Gastrocnemius medialis (tissue), 4 donors: Measurements from ENCODE around the gene TMEM132C. TPM values are rescaled to one million over a fixed set of nuclear protein-coding genes. Genes with fewer than 3 reads are reported as not detected.

Experiments used
- ATAC-seq, 2 donors: fragments of 150-250 bp; one replicate each; pipeline ENCODE4 v1.9.1; 2016
- DNase-seq, 2 donors: peaks; one replicate each; pipeline ENCODE4 v3.0.0-alpha.2; 2019
- H3K27ac ChIP-seq, 4 donors: fragments of 200-600 bp; sonication (generic); 1 replicate in 1 of 4; 2 replicates in 3 of 4; pipeline ENCODE4 v1.5.1; 2016 to 2018; ENCODE audit warnings: mild to moderate bottlenecking in 2 of 4, moderate library complexity in 1 of 4
- H3K27me3 ChIP-seq, 3 donors: fragments of 200-600 bp; sonication (generic) in 2 of 3; 1 replicate in 1 of 3; 2 replicates in 2 of 3; pipeline versions ENCODE4 v1.5.1 to v1.6.0; 2016 to 2019; ENCODE audit warnings: mild to moderate bottlenecking in 1 of 3, moderate library complexity in 1 of 3
- H3K36me3 ChIP-seq, 2 donors: fragments of 200-600 bp; sonication (generic) in 1 of 2; one replicate each; pipeline ENCODE4 v1.5.1; 2017 to 2018
- H3K4me1 ChIP-seq, 2 donors: fragments of 200-600 bp; sonication (generic) in 1 of 2; one replicate each; pipeline ENCODE4 v1.5.1; 2016 to 2017; ENCODE audit warnings: mild to moderate bottlenecking in 2 of 2
- H3K4me3 ChIP-seq, 4 donors: fragments of 200-600 bp; sonication (generic) in 3 of 4; 1 replicate in 1 of 4; 2 replicates in 3 of 4; pipeline ENCODE4 v1.5.1; 2016 to 2019; ENCODE audit warnings: mild to moderate bottlenecking in 2 of 4
- H3K9me3 ChIP-seq, 3 donors: fragments of 200-600 bp; sonication (generic) in 2 of 3; 1 replicate in 1 of 3; 2 replicates in 2 of 3; pipeline ENCODE4 v1.5.1; 2016 to 2019
- CTCF ChIP-seq, 5 experiments: fragments of 450-650 bp in 3 of 5; fragments of 200-600 bp in 2 of 5; sonication (generic) in 2 of 5; IDR thresholded peaks in 4 of 5; conservative IDR thresholded peaks in 1 of 5; 1 replicate in 4 of 5; 2 replicates in 1 of 5; pipeline ENCODE4 v1.5.1; 2016 to 2019; ENCODE audit warnings: antibody characterized with exemption in 5 of 5, mild to moderate bottlenecking in 3 of 5, moderate library complexity in 3 of 5
- POLR2A ChIP-seq, 2 donors: fragments of 450-650 bp; IDR thresholded peaks; one replicate each; pipeline ENCODE4 v1.6.1; 2017; ENCODE audit warnings: antibody characterized with exemption in 2 of 2, mild to moderate bottlenecking in 2 of 2, moderate library complexity in 2 of 2
- in situ Hi-C, 4 donors: fragments of 200-750 bp; cut with MboI; loops; one replicate each; pipeline versions ENCODE4 v1.15.0 to v1.8.0; 2017; ENCODE audit warnings: low sequenced_read_pairs in 4 of 4
- intact Hi-C: fragments of 100-400 bp; cut with DNase I; formaldehyde crosslinking; loops from one replicate; pipeline ENCODE4 v1.15.1; 2023; ENCODE audit warnings: low total_unique reads
- total RNA-seq, 4 donors: library from RNA; depleted of rRNA; stranded (reverse); fragments of >200 nt; gene quantifications; one replicate each; pipeline versions ENCODE4 v1.1.0 to v1.2.3, GENCODE V29; 2016

The TMEM132C gene
- total RNA-seq, 4 donors from 2014 or later: 0.24 to 0.82 (median 0.68) TPM

- Histone ChIP-seq H3K36me3 (no peaks in the 10 kb centered on the region), H3K27me3 (no peaks in the 10 kb centered on the region), H3K4me3 (no peak overlapping the region), H3K27ac (no peak overlapping the region), H3K4me1 (no peaks in the 10 kb centered on the region), H3K9me3 (no peaks in the 10 kb centered on the region)
- ATAC-seq (no peak), DNase-seq (no peak)
- in situ Hi-C loops: no loop called here
- TF ChIP-seq POLR2A (IDR thresholded peaks at IDR 0.05) (no peak), CTCF (IDR thresholded peaks at IDR 0.05 in 4 of 5, conservative IDR thresholded peaks at IDR 0.05 in 1 of 5) (no peak)
- intact Hi-C loops: no loop called here
These were observed 479.1 kb downstream of the TMEM132C start for GRCh38 chr12:128745772-128746689.

GRCh38 chr12:128747441-128747840 lies 480.5 kb downstream of the TMEM132C start:
- no peak for TF ChIP-seq CTCF (IDR thresholded peaks at IDR 0.05 in 4 of 5, conservative IDR thresholded peaks at IDR 0.05 in 1 of 5)
- TF ChIP-seq POLR2A (IDR thresholded peaks at IDR 0.05): no peak
- Histone ChIP-seq H3K4me3 (no peak overlapping the region), H3K9me3 (no peaks in the 10 kb centered on the region), H3K4me1 (no peaks in the 10 kb centered on the region), H3K27me3 (no peaks in the 10 kb centered on the region), H3K27ac (no peak overlapping the region), H3K36me3 (no peaks in the 10 kb centered on the region)
- no peak for DNase-seq
- in situ Hi-C loops: no loop called here
- intact Hi-C loops: no loop called here
- no peak for ATAC-seq

- Histone ChIP-seq H3K4me3 (no peak overlapping the region), H3K36me3 (no peaks in the 10 kb centered on the region), H3K27ac (no peak overlapping the region), H3K4me1 (no peaks in the 10 kb centered on the region), H3K27me3 (no peaks in the 10 kb centered on the region), H3K9me3 (no peaks in the 10 kb centered on the region)
- TF ChIP-seq CTCF (IDR thresholded peaks at IDR 0.05 in 4 of 5, conservative IDR thresholded peaks at IDR 0.05 in 1 of 5): no peak
- TF ChIP-seq POLR2A (IDR thresholded peaks at IDR 0.05): no peak
- ATAC-seq (no peak), DNase-seq (no peak)
- in situ Hi-C loops (no loop called here), intact Hi-C loops (no loop called here)
These were observed 485.4 kb downstream of the TMEM132C start for GRCh38 chr12:128752386-128752785.

GRCh38 chr12:128753438-128753837 lies 486.5 kb downstream of the TMEM132C start:
- H3K4me3 ChIP-seq: no peak overlapping the region
- H3K4me1 ChIP-seq: no peaks in the 10 kb centered on the region
- no peak for DNase-seq
- H3K9me3 ChIP-seq: no peaks in the 10 kb centered on the region
- no peaks in the 10 kb centered on the region for H3K27me3 ChIP-seq
- TF ChIP-seq POLR2A (IDR thresholded peaks at IDR 0.05) (no peak), CTCF (IDR thresholded peaks at IDR 0.05 in 4 of 5, conservative IDR thresholded peaks at IDR 0.05 in 1 of 5) (no peak)
- no peak for ATAC-seq
- intact Hi-C loops (no loop called here), in situ Hi-C loops (no loop called here)
- no peak overlapping the region for H3K27ac ChIP-seq
- H3K36me3 ChIP-seq: no peaks in the 10 kb centered on the region
